Measurements from ENCODE around the gene CEP170. TPM values are rescaled to one million over a fixed set of nuclear protein-coding genes. Genes with fewer than 3 reads are reported as not detected.

Gene CEP170
- total RNA-seq, 1 donor from 2014 or later = 145 TPM

Other genes with a start within 250 kb of the CEP170 start
- gene SDCCAG8, start 760 bp upstream of the CEP170 start, total RNA-seq = 29.4 and 30.9 TPM in 2 replicates